Left ventricle myocardium inferior (tissue), 1 donor: ENCODE data around the gene CHAF1B. TPM values are rescaled to one million over a fixed set of nuclear protein-coding genes. Genes with fewer than 3 reads are reported as not detected.

Experiments
- DNase-seq: peaks from one replicate; pipeline ENCODE4 v3.0.0-alpha.2; 2020
- H3K27ac ChIP-seq: fragments of 200-600 bp; replicated peaks from 2 replicates; pipeline ENCODE4 v1.8.0; 2021
- H3K27me3 ChIP-seq: fragments of 200-600 bp; 2 replicates; pipeline ENCODE4 v1.8.0; 2021; ENCODE audit warnings: low read depth
- H3K36me3 ChIP-seq: fragments of 200-600 bp; 2 replicates; pipeline ENCODE4 v1.8.0; 2021
- H3K4me1 ChIP-seq: fragments of 200-600 bp; 2 replicates; pipeline ENCODE4 v1.8.0; 2021
- H3K4me3 ChIP-seq: fragments of 200-600 bp; 2 replicates; pipeline ENCODE4 v1.8.0; 2021; ENCODE audit warnings: mild to moderate bottlenecking, moderate library complexity
- H3K9me3 ChIP-seq: fragments of 200-600 bp; replicated peaks from 2 replicates; pipeline ENCODE4 v1.8.0; 2021
- CTCF ChIP-seq: fragments of 200-600 bp; IDR thresholded peaks from 2 replicates; pipeline ENCODE4 v1.8.0; 2021; ENCODE audit warnings: antibody characterized with exemption, mild to moderate bottlenecking, borderline replicate concordance
- intact Hi-C: fragments of 100-400 bp; cut with micrococcal nuclease; formaldehyde crosslinking; loops from one replicate; pipeline ENCODE4 v1.11.0; 2022
- total RNA-seq: library from RNA; stranded (reverse); fragmentation: NEBNext Ultra II Directional; extraction: Animal tissue kit (Norgen Biotek cat#: 25700); gene quantifications from one replicate; pipeline ENCODE4 v1.2.1, GENCODE V29; 2021
- donor health status: DM: no; HTN: yes; CAD: no; lungs with severe emphysema.

Gene CHAF1B
- total RNA-seq, 1 donor from 2014 or later = 0.38 TPM

GRCh38 chr21:36424592-36424991 is 39.4 kb downstream of the CHAF1B start:
- intact Hi-C loops = no loop called here
- no peaks in the 10 kb centered on the region for H3K9me3 ChIP-seq

GRCh38 chr21:36425286-36425685 is 40.1 kb downstream of the CHAF1B start:
- intact Hi-C loops = no loop called here
- DNase-seq = no peak
- no peaks in the 10 kb centered on the region for H3K36me3 ChIP-seq
- H3K9me3 ChIP-seq = no peaks in the 10 kb centered on the region
- peaks cover 20% of the 10 kb centered on the region for H3K4me1 ChIP-seq
- TF ChIP-seq CTCF = no peak
- no peak overlapping the region for H3K27ac ChIP-seq
- no peaks in the 10 kb centered on the region for H3K27me3 ChIP-seq
- H3K4me3 ChIP-seq = no peak overlapping the region

More at GRCh38 chr21:36424592-36424991, 39.4 kb downstream of the CHAF1B start:
- H3K27ac ChIP-seq = no peak overlapping the region
- DNase-seq = no peak
- no peaks in the 10 kb centered on the region for H3K27me3 ChIP-seq
- no peak overlapping the region for H3K4me3 ChIP-seq
- H3K36me3 ChIP-seq = no peaks in the 10 kb centered on the region
- no peak for TF ChIP-seq CTCF
- H3K4me1 ChIP-seq = peaks cover 21% of the 10 kb centered on the region

DNA sequence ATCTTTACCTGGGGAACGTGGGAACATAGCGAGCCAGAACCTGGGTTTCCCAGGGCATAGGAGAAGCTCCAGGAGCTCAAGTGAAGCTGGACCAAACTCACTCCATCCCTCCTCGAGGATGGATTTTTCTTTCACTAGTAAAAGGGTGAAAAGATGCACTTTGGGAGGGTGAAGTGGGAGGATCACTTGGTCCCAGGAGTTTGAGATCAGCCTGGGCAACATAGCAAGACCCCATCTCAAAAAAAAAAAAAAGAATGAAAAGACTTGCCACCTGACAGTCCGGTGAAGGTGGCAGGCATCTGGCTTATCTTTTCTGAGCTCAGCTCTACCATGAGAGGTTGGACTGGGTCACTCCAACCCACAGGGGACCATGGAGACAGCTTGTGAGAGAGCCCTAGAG is 42.3 kb downstream of the CHAF1B start:
- no peak overlapping the region for H3K4me3 ChIP-seq
- H3K4me1 ChIP-seq = peaks cover 19% of the 10 kb centered on the region
- H3K9me3 ChIP-seq = no peaks in the 10 kb centered on the region
- no peak for TF ChIP-seq CTCF
- no peaks in the 10 kb centered on the region for H3K36me3 ChIP-seq
- no peak overlapping the region for H3K27ac ChIP-seq
- no peaks in the 10 kb centered on the region for H3K27me3 ChIP-seq
- no peak for DNase-seq
- intact Hi-C loops = no loop called here

DNA sequence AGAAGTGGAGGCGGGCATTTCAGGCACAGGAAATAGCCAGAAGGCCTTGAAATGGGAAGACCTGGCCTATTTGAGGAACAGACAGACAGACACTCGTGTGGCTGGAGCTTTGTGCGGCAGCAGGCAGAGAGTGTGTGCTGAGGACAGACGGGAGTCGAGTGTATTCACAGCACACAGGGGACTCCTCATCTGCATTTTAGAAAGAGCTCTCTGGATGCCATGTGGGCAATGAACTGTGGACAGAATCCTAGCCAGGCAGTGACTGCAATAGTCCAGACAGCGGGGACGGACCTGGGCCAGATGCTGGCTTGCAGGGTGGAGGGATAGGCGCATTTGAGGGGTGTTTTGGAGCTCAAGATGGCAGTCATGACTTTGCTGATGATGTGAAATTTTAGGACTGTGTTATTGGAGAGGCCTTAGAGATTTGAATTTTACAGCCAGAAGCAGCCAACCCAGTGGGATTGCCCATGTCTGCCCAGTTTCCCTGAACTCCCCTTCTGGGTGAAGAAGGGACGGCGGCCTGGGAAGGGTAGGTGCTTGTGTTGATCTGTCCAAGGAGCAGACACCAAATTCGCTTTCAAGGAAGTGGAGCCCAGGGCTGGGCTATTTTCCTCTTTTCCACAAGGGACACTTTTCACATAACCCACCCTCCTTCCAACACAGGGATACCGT is 43.7 kb downstream of the CHAF1B start:
- DNase-seq = no peak
- Histone ChIP-seq H3K4me3 (no peak overlapping the region), H3K9me3 (no peaks in the 10 kb centered on the region), H3K27ac (peak overlapping the region; percentile 79), H3K27me3 (no peaks in the 10 kb centered on the region), H3K4me1 (peaks cover 17% of the 10 kb centered on the region), H3K36me3 (no peaks in the 10 kb centered on the region)
- intact Hi-C loops = no loop called here
- TF ChIP-seq CTCF = no peak

GRCh38 chr21:36429947-36430546 is 44.9 kb downstream of the CHAF1B start:
- no peaks in the 10 kb centered on the region for H3K36me3 ChIP-seq
- H3K4me1 ChIP-seq = peaks cover 17% of the 10 kb centered on the region
- peak overlapping the region; percentile 56 for H3K4me3 ChIP-seq
- H3K27ac ChIP-seq = peak overlapping the region; percentile 79
- no peaks in the 10 kb centered on the region for H3K27me3 ChIP-seq
- TF ChIP-seq CTCF = no peak
- H3K9me3 ChIP-seq = no peaks in the 10 kb centered on the region
- DNase-seq = peak; percentile 64
- intact Hi-C loops = no loop called here
